GM19467 (cell line): ENCODE data around the gene FOXE1.

Experiments
- ATAC-seq: cut with Tn5 transposase; IDR thresholded peaks from one replicate; pipeline ENCODE4 v1.9.1; 2021; ENCODE audit warnings: mild to moderate bottlenecking, moderate library complexity; ENCODE audit not compliant: unreplicated experiment

Gene FOXE1

DNA sequence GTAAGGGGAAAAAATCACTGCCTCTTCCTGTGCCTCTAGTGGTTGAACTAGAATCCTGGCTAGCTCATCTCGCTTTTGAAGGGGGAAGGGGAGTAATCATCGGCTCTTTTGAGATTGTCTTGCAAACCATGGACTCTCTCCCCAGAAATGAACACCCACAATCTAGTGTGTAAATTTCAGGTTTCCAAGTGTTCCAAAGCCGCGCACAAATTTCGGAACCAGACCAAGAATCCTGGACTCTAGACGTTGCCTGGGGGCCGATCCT, 4.9 kb upstream of the FOXE1 start:
- no peak for ATAC-seq

DNA sequence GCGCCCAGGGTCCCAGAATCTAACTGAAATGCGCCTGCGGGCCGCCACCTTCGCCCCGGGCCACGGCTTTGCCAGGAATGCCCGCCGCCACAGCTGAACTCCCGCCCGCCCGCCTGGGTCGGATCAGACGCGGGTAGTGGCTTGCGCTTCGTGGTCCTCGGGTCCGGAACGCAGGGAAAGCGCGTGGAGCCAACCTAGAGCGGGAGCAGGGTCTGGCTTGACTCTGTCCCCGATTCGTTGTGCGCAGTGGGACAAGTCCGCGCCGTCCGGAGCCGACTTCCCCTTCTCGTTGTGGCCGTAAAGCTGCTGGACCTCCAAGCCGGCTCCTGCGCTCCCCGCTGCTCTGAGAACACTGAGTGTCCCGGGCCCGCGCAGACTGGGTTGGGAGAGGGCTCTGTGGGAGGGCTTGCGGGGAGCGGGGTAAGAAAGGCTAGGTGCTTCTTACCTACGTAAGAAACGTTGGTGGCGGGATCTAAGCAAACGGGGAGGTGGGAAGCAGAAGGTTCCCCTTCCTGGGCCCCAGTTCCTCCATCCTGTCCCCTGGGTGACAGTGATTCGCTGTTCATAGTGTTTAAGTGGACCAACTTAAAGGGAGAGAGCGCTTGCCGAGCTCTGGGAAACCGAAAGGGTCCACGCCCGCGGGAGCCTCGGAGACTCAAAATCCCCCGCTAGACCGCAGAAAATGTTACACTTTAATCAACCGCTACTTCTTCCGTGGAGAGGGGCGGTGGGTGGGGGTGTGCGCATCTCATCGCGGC, 4.4 kb upstream of the FOXE1 start:
- ATAC-seq, result no peak

DNA sequence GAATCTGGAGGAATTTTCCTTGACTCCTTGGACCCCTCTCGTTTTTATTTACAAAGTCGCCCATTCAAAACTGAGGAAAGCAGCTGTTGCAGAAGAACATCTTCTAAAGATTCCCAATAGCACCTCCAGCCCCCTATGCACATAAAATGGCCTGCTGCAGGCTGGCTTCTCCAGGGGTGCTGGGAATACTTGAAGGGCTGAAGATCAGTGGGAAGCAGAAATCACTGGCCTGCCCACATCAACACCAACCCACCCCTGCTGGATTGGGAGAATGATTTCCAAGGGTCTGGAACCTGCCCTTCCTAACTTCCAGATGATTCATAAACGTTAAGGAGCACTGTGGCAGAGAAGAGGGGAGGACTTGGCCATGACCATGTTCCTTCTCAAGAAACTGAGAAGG, 3.0 kb upstream of the FOXE1 start:
- no peak for ATAC-seq

DNA sequence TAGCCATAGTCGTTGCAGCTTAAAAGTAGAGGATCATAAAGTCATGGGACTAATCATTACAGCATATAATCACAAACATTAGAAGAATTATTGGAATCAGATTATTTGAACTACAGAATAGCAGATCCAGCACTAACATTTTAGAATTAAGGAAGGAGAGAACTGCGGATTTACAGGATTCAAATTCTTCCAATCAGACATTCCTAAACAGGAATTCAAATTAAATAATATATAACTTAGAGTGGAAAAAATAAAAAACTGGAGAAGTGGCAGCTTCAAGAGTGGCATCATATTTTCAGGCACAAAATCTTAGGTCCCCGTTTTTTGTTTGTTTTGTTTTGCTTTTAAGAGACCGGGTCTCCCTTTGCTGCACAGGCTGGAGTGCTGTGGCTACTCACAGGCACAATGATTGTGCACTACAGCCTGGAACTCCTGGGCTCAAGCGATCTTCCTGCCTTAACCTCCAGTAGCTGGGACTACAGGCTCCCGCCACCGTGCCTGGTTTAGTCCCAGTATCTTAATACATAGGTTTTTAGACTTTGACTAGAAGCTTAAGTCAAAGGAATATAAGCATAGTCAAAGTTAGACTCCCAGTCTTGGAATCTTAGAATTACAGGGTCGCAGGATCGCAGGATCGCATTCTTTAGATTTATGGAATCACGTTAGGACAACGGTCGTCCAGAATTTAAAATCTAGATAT, 2.1 kb upstream of the FOXE1 start:
- no peak for ATAC-seq

DNA sequence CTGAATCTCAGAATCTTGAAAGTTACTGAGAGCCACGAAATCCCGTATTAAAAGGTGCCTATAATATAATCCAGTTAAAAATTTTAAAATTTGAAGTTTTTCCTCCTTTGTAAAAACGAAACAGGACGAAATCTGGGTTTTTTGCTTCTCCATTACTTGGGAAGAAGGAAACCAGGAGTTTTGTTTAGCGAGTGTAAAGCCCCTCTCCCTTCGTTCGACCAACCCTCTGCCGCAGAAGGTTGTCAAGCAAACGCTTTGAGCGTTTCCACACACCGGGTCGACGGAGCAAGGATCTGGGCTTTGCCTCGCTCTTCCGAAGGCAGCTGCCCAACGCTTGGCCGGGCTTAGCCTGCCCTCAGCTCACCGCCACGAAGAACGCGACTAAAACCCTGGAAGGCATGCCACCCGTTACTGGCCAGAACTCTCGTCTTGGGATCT, 1.6 kb upstream of the FOXE1 start:
- ATAC-seq, result no peak

DNA sequence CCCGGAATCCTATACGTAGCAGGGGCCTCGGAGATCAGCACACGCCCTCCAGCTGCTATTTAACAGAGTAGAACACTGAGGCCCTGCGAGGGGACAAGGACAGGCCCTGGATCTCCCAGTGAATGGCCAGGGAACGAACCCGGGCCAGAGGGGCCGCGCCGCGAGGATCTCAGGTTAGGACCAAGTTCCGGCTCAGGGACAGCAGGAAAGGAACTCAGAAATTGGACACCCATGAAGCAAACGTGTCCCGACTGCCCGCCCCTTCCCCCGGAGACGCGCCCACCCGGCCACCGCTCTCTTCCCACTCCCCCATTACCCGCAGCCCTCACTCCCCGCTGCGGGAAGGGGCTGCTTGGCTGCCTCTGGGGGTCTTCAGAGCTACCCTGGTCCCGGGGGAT, 1.0 kb upstream of the FOXE1 start:
- no peak for ATAC-seq

DNA sequence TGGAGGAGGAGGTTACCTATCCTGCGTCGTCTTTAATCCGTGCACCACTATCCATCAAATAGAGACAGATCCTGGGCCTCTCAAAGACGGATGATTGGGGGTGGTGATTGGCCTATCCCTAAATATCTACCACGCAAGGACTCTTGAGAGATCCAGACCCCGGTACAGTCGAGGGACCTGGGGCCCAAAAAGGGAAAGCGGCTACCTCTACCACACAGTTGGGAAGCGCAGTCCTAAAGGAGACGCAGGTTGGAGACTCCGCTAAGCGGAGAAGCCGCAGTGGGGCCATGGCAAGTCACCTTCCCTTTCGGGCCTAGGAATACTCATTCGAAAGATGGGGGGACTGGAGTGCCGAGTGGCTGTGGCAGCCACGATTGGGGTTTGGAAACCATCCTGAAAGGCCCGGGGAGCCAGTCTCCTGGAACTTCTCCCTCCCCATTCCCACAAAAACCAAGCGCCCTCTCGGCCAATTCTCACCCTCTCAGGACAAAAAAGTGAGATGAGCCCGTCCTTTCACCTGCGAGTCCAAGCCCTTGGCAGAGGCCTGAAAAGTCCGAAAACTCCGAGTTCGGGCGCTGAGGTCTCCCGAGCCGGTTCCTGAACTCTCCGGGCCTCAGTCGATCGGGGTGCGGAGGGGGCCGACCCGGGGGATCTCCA, 499 bp upstream of the FOXE1 start:
- ATAC-seq, result no peak

DNA sequence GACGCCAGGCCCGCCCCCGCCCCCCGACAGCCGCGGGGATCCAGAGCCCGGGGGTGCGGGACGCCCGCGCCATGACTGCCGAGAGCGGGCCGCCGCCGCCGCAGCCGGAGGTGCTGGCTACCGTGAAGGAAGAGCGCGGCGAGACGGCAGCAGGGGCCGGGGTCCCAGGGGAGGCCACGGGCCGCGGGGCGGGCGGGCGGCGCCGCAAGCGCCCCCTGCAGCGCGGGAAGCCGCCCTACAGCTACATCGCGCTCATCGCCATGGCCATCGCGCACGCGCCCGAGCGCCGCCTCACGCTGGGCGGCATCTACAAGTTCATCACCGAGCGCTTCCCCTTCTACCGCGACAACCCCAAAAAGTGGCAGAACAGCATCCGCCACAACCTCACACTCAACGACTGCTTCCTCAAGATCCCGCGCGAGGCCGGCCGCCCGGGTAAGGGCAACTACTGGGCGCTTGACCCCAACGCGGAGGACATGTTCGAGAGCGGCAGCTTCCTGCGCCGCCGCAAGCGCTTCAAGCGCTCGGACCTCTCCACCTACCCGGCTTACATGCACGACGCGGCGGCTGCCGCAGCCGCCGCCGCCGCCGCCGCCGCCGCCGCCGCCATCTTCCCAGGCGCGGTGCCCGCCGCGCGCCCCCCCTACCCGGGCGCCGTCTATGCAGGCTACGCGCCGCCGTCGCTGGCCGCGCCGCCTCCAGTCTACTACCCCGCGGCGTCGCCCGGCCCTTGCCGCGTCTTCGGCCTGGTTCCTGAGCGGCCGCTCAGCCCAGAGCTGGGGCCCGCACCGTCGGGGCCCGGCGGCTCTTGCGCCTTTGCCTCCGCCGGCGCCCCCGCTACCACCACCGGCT, 1.0 kb downstream of the FOXE1 start:
- ATAC-seq, result no peak

DNA sequence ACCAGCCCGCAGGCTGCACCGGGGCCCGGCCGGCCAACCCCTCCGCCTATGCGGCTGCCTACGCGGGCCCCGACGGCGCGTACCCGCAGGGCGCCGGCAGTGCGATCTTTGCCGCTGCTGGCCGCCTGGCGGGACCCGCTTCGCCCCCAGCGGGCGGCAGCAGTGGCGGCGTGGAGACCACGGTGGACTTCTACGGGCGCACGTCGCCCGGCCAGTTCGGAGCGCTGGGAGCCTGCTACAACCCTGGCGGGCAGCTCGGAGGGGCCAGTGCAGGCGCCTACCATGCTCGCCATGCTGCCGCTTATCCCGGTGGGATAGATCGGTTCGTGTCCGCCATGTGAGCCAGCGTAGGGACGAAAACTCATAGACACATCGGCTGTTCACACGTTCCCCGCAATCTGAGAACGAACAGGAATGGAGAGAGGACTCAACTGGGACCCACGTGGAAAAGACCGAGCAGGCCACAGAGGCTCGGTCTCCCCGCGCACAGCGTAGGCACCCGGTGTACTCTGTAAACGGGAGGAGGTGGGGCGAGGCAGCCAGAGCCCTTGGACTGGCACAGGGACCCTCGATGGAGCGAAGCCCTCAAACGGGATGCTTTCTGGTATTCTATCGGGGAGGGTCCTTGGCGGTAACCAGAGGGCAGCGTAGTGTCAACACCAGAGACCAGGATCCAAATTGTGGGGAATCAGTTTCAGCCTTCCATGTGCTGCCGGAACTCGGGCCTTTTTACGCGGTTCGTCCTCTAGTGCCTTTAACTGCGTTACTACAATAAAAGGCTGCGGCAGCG, 1.9 kb downstream of the FOXE1 start:
- ATAC-seq, result no peak

DNA sequence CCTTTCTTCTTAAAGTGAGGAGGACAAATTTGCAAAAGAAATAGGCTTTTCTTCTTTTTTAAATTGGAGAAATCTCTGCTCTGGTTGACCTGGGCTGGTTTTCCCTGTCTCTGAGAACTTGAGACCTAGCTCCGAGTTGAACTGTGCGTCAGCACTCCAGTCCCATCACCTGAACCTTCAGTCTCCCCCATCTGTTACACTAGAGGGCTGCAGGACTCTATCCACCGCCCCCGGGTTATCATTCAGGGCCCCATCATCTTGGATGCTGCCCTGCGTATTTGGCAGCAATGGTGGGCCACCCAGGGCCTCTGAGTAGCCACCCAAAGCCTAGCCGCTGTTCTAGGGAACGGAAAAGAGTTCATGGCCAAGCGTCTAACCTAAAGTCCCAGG, 2.5 kb downstream of the FOXE1 start:
- ATAC-seq, result no peak

DNA sequence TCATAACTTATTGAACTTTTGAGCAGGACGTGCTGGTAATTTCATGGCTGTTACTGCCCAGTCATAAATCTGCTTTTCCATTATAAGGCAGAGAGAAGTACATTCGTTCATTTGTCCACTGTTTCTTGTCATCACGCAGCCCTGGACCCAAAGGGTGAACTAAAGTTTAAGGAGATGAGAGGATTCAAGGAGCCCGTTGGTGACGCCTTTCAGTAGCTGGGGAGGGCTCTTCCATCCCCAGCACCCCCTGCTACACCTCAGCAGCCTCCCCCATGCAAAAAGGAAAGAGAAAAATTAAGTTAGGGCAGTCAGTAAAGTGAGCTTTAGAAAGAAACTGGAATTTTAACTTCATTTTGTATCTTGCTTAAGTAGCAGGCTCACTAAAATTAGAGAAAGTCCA, 2.9 kb downstream of the FOXE1 start:
- ATAC-seq, result no peak

DNA sequence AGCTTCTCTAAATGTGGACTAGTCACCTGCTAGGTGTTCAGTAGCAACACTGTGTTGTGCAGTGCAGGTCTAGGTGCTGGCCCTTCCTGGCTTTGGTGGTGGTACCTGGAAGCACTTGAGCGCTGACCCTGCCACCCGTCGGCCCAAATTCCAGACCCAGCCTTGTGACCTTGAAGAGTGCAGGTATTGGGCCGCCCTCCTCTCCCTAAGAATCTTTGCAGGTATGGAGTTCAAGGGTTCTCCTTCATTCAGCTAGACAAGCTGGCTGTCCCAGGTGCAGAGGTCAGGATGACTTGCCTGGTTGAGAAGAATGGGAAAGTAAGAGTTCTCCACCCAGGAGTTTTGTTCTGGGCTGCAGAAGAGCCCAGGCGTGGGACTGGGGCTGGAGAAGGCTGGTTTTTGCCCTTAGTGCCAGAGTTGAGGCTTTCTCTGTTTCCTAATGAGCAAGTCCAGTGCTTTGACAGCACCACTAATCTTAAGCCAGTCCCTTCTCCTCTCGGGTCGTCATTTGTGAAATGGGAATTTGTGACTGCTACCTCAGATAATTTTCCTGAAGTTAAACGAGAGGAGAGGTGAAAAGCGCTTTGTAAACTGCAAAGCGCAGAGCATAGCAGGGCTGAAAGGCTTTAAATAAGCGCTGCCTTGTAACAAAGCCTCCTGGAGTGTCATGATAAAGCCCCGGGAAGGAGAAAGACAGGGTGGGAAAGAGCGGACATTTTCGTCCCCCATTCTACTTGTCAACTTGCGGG, 4.0 kb downstream of the FOXE1 start:
- no peak for ATAC-seq

DNA sequence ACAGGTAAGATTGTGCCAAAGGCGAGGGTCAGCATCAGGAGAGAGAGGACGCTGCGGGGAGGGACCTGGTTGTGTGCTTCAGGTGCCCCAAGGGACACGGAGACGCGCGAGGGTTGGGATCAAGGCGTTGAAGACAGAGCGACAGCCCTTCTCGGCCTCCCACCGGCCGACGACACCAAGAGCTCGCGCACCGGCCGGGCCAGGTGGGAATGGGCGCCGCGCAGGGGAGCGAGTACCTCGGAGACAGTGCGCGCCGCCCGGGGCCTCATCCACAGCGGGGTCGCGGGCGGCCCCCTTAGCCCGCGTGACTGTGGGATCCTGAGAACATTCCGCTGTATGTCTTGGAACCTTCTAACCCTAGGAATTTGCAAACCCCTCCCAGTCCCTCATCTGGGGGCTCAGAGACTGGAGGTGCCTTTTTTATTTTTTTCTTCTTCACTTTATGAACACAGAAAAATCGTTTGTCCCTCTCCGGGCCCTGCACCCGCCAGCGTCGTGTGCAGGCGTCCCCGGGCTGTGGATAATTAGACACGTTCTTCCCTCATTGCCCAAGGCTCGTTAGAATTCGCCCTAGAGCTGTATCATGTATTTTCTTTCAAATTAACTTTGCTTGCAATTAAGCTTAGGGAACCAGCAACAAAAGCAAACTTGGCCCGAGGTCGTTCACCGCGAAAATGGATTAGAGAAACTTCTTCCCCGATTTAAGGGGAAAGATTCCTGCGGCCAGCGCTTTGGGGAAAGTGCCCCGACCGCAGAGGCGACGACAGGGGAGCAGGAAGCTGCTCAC, 4.8 kb downstream of the FOXE1 start:
- no peak for ATAC-seq

DNA sequence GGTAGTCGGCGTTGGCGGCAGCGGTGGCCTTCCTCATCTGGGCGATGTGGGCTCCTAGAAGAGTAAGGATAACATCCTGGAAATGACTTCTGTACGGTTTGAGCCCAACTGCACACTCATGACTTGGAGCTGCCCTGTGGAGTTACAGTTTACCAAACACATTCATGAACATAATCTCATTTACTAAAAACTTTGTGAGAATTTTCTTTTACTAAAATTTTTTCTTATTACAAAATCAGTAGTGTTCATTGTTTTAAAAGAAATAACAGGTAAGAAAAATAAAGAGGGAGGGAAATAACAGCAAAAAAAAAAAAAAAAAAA, 5.3 kb downstream of the FOXE1 start:
- ATAC-seq, result no peak

DNA sequence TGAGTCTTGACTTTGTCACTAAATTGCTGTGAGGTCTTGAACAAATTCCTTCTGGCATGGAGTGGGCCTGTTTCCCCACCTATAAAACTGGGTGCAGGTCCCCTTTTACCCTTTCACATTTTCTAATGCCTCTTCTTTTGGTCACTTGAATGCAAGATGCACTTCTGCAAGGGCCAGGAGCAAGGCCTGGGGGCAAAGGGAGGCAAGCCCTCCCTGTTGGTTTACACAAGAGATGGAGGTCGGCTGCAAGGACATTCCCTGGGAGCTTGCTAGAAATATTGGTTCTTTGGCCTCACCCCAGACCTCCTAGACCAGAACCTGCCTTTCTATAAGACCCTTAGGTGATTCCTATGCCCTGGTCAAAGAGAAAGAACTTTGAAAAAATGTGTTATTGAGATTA, 5.8 kb downstream of the FOXE1 start:
- no peak for ATAC-seq

DNA sequence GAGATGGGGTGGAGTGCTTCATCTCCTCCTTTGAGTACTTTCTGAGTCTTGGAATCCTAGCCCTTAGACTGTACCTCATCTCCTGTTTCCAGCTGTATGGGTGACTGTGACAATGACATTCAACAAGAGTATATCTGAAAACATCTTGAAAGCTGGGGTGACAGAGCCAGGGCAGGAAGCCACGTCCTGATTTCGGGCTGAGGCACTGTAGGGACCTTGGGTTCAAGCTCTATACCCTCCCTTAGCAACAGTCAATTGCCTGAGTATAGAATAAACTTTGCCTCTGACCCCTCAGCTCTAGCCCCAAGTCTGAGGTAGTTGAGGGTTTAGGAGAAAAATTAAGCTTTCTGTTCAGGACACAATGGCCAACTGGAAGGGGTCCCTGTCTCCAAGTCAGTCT, 6.3 kb downstream of the FOXE1 start:
- ATAC-seq, result no peak

DNA sequence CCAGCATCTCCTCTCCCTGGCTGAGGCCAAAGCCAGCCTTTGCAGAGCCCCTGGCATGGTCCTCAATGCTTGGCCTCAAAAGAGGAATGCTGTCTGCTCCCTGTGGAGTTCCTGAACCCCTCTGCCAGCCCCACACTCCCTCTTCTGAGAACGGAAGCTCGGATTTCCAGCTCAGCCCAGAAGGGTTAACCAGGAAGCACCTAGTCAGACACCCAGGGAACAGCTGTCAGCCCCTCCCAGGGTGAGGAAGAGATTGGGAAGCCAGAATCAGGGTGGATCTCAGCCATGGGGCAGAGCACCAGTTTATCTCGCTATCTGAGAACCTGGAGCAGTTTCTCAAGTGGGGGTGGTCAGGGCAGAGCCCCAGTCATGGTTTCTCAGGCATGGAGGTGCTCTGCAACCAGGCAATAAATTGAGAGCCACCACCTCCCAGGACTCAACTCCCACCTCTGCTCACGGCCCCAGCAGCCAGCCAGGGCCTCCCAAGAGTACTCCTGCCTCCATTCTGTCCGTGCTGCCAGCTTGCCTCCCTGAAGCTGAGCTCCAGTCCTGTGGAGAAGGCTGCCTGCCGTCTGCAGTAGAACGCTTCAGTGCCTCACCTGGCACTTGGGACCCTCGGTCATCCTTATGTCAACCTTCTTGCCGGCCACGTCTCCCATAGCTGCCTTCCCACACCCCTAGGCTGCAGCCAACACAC, 7.6 kb downstream of the FOXE1 start:
- no peak for ATAC-seq

DNA sequence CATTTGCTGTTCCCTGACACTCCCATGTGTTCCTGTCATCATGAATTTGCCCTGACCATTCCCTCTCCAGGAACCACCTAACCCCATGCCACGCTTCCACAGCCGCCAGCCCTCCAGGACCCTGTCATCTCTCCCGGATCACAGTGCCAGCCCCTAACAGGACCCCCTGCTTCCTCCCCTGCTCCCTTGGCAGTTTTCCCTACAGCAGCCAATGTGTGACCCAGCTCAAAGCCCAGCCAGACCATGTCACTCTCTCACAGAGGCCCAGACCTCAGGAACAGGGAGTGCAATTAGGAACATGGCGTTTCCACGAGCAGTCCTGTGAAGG, 8.1 kb downstream of the FOXE1 start:
- ATAC-seq, result no peak

DNA sequence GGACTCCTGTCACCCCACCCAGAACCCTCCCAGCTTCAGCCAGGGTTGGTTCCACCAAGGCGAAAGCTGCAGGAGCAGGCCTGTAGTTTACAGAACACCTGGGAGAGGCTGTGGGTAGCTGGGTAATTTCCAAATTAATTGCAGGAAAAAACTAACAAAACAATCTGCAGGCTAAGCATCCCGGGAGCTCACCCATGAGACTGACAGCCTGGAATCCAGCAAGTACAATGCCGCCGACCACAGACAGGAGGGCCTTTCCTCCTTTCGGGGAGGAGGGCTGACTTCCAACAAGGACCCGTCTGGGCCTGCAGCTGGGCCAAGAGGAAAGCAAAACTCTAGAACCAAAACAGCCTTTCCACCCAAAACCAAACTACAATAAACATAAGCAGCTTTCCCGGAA, 10.3 kb downstream of the FOXE1 start:
- ATAC-seq, result no peak
